AG10803 (cell line): ENCODE measurements around the gene NUP133.
A peak's percentile ranks its signal among the peaks of the same experiment; 100 is the strongest.

ENCODE experiments used
- DNase-seq: peaks from one replicate; pipeline ENCODE4 v3.0.0; 2010; ENCODE audit warnings: low read depth
- H3K4me3 ChIP-seq: 2 replicates; pipeline ENCODE4 v1.5.1; 2011; ENCODE audit warnings: mild to moderate bottlenecking, low read length, control low read depth
- CTCF ChIP-seq: conservative IDR thresholded peaks from 2 replicates; pipeline ENCODE4 v1.5.1; 2011; ENCODE audit warnings: mild to moderate bottlenecking, low read length, control low read depth, inconsistent platforms

The NUP133 gene

GRCh38 chr1:229432116-229432461 lies 76.1 kb downstream of the NUP133 start:
- DNase-seq, result no peak
- no peak for TF ChIP-seq CTCF
- H3K4me3 ChIP-seq, result no peak overlapping the region

GRCh38 chr1:229431284-229432115 lies 76.6 kb downstream of the NUP133 start:
- no peak overlapping the region for H3K4me3 ChIP-seq
- no peak for DNase-seq

GRCh38 chr1:229430761-229431283 lies 77.3 kb downstream of the NUP133 start:
- no peak overlapping the region for H3K4me3 ChIP-seq
- peak; percentile 33 for DNase-seq
- TF ChIP-seq CTCF, result no peak

More at GRCh38 chr1:229431284-229432115, 76.6 kb downstream of the NUP133 start:
- TF ChIP-seq CTCF, result no peak

- H3K4me3 ChIP-seq, result no peak overlapping the region
- no peak for DNase-seq
- TF ChIP-seq CTCF, result no peak
These were observed 79.9 kb downstream of the NUP133 start for GRCh38 chr1:229428256-229428655.

GRCh38 chr1:229427572-229427971 lies 80.6 kb downstream of the NUP133 start:
- no peak overlapping the region for H3K4me3 ChIP-seq
- TF ChIP-seq CTCF, result no peak
- no peak for DNase-seq

GRCh38 chr1:229425564-229426159 lies 82.5 kb downstream of the NUP133 start:
- no peak for DNase-seq
- no peak for TF ChIP-seq CTCF
- H3K4me3 ChIP-seq, result no peak overlapping the region

- no peak for TF ChIP-seq CTCF
- DNase-seq, result no peak
- H3K4me3 ChIP-seq, result no peak overlapping the region
These were observed 87.4 kb downstream of the NUP133 start for GRCh38 chr1:229420765-229421164.
